Jurkat, Clone E6-1 (cell line): Measurements from ENCODE around the gene ITM2C. TPM values are rescaled to one million over a fixed set of nuclear protein-coding genes. Genes with fewer than 3 reads are reported as not detected.

Source experiments
- DNase-seq: peaks from one replicate; pipeline ENCODE4 v3.0.0-alpha.2; 2011; ENCODE audit warnings: low read depth, low spot score
- H3K4me3 ChIP-seq: 2 replicates; pipeline ENCODE4 v1.5.1; 2011; ENCODE audit warnings: mild to moderate bottlenecking, low read length, control low read depth, moderate library complexity
- polyA plus RNA-seq: library from polyadenylated mRNA; unstranded; fragments of >200 nt; gene quantifications from one replicate; pipeline ENCODE4 v1.2.1, GENCODE V29; 2012; ENCODE audit warnings: missing spikeins; ENCODE audit not compliant: insufficient read length, insufficient read depth

The ITM2C gene
- 120 TPM for polyA plus RNA-seq

- peak within 1 kb of the TSS; percentile 76 for H3K4me3 ChIP-seq
- peak; percentile 65 for DNase-seq
These were observed at the start of gene ITM2C for GRCh38 chr2:230864605-230865306. TSS of gene ITM2C (plus strand) at chr2:230864942. CDS start at chr2:230865026, 84 bp downstream.

GRCh38 chr2:230815088-230815487 lies 49.7 kb upstream of the ITM2C start:
- DNase-seq: no peak
- H3K4me3 ChIP-seq: no peak overlapping the region

GRCh38 chr2:230816735-230817134 lies 48.0 kb upstream of the ITM2C start:
- no peak for DNase-seq
- H3K4me3 ChIP-seq: no peak overlapping the region

GRCh38 chr2:230819433-230819832 lies 45.3 kb upstream of the ITM2C start:
- DNase-seq: no peak

GRCh38 chr2:230821261-230821990 lies 43.3 kb upstream of the ITM2C start:
- no peak overlapping the region for H3K4me3 ChIP-seq
- no peak for DNase-seq

More at GRCh38 chr2:230819433-230819832, 45.3 kb upstream of the ITM2C start:
- no peak overlapping the region for H3K4me3 ChIP-seq

- DNase-seq: no peak
- H3K4me3 ChIP-seq: no peak overlapping the region
These were observed 42.7 kb upstream of the ITM2C start for GRCh38 chr2:230821991-230822520.

GRCh38 chr2:230823264-230823964 lies 41.3 kb upstream of the ITM2C start:
- no peak for DNase-seq
- H3K4me3 ChIP-seq: no peak overlapping the region

GRCh38 chr2:230824406-230824978 lies 40.2 kb upstream of the ITM2C start:
- H3K4me3 ChIP-seq: no peak overlapping the region
- peak; percentile 81 for DNase-seq

GRCh38 chr2:230825354-230825753 lies 39.4 kb upstream of the ITM2C start:
- no peak for DNase-seq
- no peak overlapping the region for H3K4me3 ChIP-seq

- DNase-seq: no peak
- H3K4me3 ChIP-seq: no peak overlapping the region
These were observed 36.9 kb upstream of the ITM2C start for GRCh38 chr2:230827774-230828271.

- H3K4me3 ChIP-seq: no peak overlapping the region
- DNase-seq: no peak
These were observed 36.3 kb upstream of the ITM2C start for GRCh38 chr2:230828272-230828961.

- no peak for DNase-seq
- no peak overlapping the region for H3K4me3 ChIP-seq
These were observed 35.4 kb upstream of the ITM2C start for GRCh38 chr2:230829293-230829692.

- H3K4me3 ChIP-seq: no peak overlapping the region
- DNase-seq: no peak
These were observed 34.8 kb upstream of the ITM2C start for GRCh38 chr2:230829959-230830358.

GRCh38 chr2:230830428-230830827 lies 34.3 kb upstream of the ITM2C start:
- no peak overlapping the region for H3K4me3 ChIP-seq
- DNase-seq: no peak

- DNase-seq: no peak
- H3K4me3 ChIP-seq: no peak overlapping the region
These were observed 24.4 kb upstream of the ITM2C start for GRCh38 chr2:230840301-230840700.

GRCh38 chr2:230842473-230842872 lies 22.3 kb upstream of the ITM2C start:
- no peak for DNase-seq

GRCh38 chr2:230843132-230843531 lies 21.6 kb upstream of the ITM2C start:
- DNase-seq: no peak
- no peak overlapping the region for H3K4me3 ChIP-seq

More at GRCh38 chr2:230842473-230842872, 22.3 kb upstream of the ITM2C start:
- H3K4me3 ChIP-seq: no peak overlapping the region

GRCh38 chr2:230846360-230846759 lies 18.4 kb upstream of the ITM2C start:
- no peak for DNase-seq
- H3K4me3 ChIP-seq: no peak overlapping the region
